H1 (cell line): Measurements from ENCODE around the gene ZNF730.

Source experiments
- ASH2L ChIP-seq: fragments of 200-600, 300-600 bp; sonication (generic); IDR thresholded peaks from one replicate; pipeline ENCODE4 v1.7.1; 2017; ENCODE audit warnings: low read length
- CBX8 ChIP-seq: fragments of 300-800, 300-1000 bp; sonication (generic); IDR thresholded peaks from 2 replicates; pipeline ENCODE4 v1.7.1; 2016; ENCODE audit warnings: low read depth, low read length, borderline replicate concordance
- CREB1 ChIP-seq: IDR thresholded peaks from 2 replicates; pipeline ENCODE4 v1.6.1; 2012; ENCODE audit warnings: inconsistent platforms
- EP300 ChIP-seq, 2 experiments: IDR thresholded peaks; 1 replicate in 1 of 2; 2 replicates in 1 of 2; pipeline ENCODE4 v1.6.1; 2011 to 2012; ENCODE audit warnings: low read depth in 2 of 2, low read length in 2 of 2, mild to moderate bottlenecking in 2 of 2, borderline replicate concordance in 1 of 2, inconsistent platforms in 1 of 2, moderate library complexity in 1 of 2
- EZH2 ChIP-seq: fragments of 200-600 bp; sonication (generic); IDR thresholded peaks from 2 replicates; pipeline ENCODE4 v1.7.1; 2012; ENCODE audit warnings: low read depth, mild to moderate bottlenecking, moderate library complexity, low read length, inconsistent platforms; ENCODE audit not compliant: severe bottlenecking
- NRF1 ChIP-seq: IDR thresholded peaks from 2 replicates; pipeline ENCODE4 v1.6.1; 2011; ENCODE audit warnings: mild to moderate bottlenecking, low read depth, low read length, improper control_type of control experiment
- POLR2A ChIP-seq, 2 experiments: IDR thresholded peaks; 1 replicate in 1 of 2; 2 replicates in 1 of 2; pipeline ENCODE4 v1.6.1; 2011; ENCODE audit warnings: low read depth in 2 of 2, low read length in 2 of 2, mild to moderate bottlenecking in 2 of 2; ENCODE audit errors: control extremely low read depth in 1 of 2
- TAF7 ChIP-seq: optimal IDR thresholded peaks from 2 replicates; pipeline ENCODE3; 2011; ENCODE audit warnings: low read depth, mild to moderate bottlenecking, inconsistent platforms, low read length, moderate library complexity, borderline replicate concordance
- TF ChIP-seq, protein P1 (sequence below): IDR thresholded peaks from 2 replicates; pipeline ENCODE4 v1.6.1; 2012; ENCODE audit warnings: inconsistent platforms
- TF ChIP-seq, protein P2 (sequence below), 3 experiments: IDR thresholded peaks; 1 replicate in 2 of 3; 2 replicates in 1 of 3; pipeline versions ENCODE4 v1.5.1 to v1.6.1; 2011; ENCODE audit warnings: low read length in 3 of 3, mild to moderate bottlenecking in 3 of 3, inconsistent platforms in 2 of 3, low read depth in 1 of 3, moderate library complexity in 1 of 3; ENCODE audit not compliant: insufficient read depth in 1 of 3; ENCODE audit errors: control extremely low read depth in 1 of 3

DNA sequence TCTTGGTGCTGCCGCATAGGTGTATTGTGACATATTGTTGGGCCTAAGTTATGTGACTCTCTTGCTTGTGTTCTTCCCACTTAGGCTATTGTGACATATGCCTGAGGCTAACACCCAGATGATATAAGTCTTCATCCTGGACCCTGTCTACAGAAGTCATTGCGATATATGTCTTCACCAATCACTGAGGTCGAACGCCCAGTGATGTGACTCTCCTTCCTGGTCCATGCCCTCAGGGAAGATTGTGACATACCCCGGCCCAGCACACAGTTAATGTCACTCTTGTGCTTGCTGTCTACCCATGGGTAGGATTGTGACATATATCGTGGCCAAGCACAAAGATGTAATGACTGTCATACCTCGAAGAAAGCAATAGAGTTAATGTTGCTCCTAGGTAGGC is 16.9 kb upstream of the ZNF730 start:
- TF ChIP-seq, protein P1, sequence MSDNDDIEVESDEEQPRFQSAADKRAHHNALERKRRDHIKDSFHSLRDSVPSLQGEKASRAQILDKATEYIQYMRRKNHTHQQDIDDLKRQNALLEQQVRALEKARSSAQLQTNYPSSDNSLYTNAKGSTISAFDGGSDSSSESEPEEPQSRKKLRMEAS = no peak
- no peak for TF ChIP-seq EZH2
- TF ChIP-seq, protein P2, sequence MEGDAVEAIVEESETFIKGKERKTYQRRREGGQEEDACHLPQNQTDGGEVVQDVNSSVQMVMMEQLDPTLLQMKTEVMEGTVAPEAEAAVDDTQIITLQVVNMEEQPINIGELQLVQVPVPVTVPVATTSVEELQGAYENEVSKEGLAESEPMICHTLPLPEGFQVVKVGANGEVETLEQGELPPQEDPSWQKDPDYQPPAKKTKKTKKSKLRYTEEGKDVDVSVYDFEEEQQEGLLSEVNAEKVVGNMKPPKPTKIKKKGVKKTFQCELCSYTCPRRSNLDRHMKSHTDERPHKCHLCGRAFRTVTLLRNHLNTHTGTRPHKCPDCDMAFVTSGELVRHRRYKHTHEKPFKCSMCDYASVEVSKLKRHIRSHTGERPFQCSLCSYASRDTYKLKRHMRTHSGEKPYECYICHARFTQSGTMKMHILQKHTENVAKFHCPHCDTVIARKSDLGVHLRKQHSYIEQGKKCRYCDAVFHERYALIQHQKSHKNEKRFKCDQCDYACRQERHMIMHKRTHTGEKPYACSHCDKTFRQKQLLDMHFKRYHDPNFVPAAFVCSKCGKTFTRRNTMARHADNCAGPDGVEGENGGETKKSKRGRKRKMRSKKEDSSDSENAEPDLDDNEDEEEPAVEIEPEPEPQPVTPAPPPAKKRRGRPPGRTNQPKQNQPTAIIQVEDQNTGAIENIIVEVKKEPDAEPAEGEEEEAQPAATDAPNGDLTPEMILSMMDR (IDR thresholded peaks at IDR 0.05; ENCODE audit: control extremely low read depth in 1 of 3, insufficient read depth in 1 of 3, low read depth in 1 of 3, low read length in 3 of 3) = no peak
- no peak for TF ChIP-seq EP300 (IDR thresholded peaks at IDR 0.05; ENCODE audit: borderline replicate concordance in 1 of 2, low read depth in 2 of 2, low read length in 2 of 2)
- no peak for TF ChIP-seq CREB1
- no peak for TF ChIP-seq CBX8
- no peak for TF ChIP-seq NRF1
- TF ChIP-seq POLR2A (IDR thresholded peaks at IDR 0.05; ENCODE audit: control extremely low read depth in 1 of 2, low read depth in 2 of 2, low read length in 2 of 2) = no peak
- no peak for TF ChIP-seq ASH2L
- TF ChIP-seq TAF7 = no peak
